ENCODE data around the gene MYO1B. TPM values are rescaled to one million over a fixed set of nuclear protein-coding genes. Genes with fewer than 3 reads are reported as not detected.

The MYO1B gene
- total RNA-seq, 1 experiment from 2014 or later, result 80.3 TPM

DNA sequence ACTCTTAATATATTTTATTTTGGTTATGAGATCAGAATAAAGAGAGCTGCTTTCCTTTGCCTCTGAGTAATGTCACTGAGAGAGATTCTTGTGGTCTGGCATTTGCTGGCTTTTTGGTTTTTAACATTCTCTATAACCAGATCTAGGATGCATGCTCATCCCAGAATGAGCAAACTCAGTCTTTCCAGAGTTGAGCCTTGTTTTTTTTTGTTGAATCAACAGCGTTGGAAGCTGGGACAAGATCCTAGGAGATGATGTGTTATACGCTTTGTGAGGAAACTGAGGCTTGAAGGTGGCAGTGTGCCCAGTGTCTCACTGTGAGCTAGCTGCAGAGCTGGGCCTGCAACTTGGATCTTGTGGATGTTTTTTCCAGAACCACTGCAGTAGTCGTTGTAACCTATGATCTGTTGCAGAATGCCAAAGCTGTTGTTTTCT, 19.5 kb downstream of the MYO1B start:
- H3K4me3 ChIP-seq (ENCODE audit: low read depth, low read length), result no peak overlapping the region
- Mint-ChIP-seq H3K4me3 (ENCODE audit: unreplicated experiment) (no peak overlapping the region), H3K36me3 (ENCODE audit: insufficient read depth, unreplicated experiment) (no peaks in the 10 kb centered on the region), H3K27me3 (ENCODE audit: insufficient read depth, unreplicated experiment) (no peaks in the 10 kb centered on the region), H3K9me3 (ENCODE audit: unreplicated experiment) (no peaks in the 10 kb centered on the region), H3K4me1 (ENCODE audit: low read depth, unreplicated experiment) (peaks cover 11% of the 10 kb centered on the region), H3K27ac (ENCODE audit: unreplicated experiment) (no peak overlapping the region)
- no peak for DNase-seq
- H3K36me3 ChIP-seq (ENCODE audit: control insufficient read depth, insufficient read depth, low read length), result no peaks in the 10 kb centered on the region
- intact Hi-C loops (cut with micrococcal nuclease; ENCODE audit: unreplicated experiment), result no loop called here
- POLR2A ChIA-PET, result no interaction called here
- H3K9me3 ChIP-seq, result no peaks in the 10 kb centered on the region
- BruUV-seq (replicated peaks), result no TSS peak
- no peaks in the 10 kb centered on the region for H3K4me1 ChIP-seq
- CTCF ChIA-PET, result no interaction called here
- TF ChIP-seq, protein P1, sequence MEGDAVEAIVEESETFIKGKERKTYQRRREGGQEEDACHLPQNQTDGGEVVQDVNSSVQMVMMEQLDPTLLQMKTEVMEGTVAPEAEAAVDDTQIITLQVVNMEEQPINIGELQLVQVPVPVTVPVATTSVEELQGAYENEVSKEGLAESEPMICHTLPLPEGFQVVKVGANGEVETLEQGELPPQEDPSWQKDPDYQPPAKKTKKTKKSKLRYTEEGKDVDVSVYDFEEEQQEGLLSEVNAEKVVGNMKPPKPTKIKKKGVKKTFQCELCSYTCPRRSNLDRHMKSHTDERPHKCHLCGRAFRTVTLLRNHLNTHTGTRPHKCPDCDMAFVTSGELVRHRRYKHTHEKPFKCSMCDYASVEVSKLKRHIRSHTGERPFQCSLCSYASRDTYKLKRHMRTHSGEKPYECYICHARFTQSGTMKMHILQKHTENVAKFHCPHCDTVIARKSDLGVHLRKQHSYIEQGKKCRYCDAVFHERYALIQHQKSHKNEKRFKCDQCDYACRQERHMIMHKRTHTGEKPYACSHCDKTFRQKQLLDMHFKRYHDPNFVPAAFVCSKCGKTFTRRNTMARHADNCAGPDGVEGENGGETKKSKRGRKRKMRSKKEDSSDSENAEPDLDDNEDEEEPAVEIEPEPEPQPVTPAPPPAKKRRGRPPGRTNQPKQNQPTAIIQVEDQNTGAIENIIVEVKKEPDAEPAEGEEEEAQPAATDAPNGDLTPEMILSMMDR (IDR thresholded peaks at IDR 0.05; ENCODE audit: insufficient read depth in 1 of 2, low read depth in 1 of 2, low read length in 1 of 2, severe bottlenecking in 1 of 2, unreplicated experiment in 1 of 2), result no peak
- no peaks in the 10 kb centered on the region for H3K27me3 ChIP-seq (replicated peaks; ENCODE audit: control insufficient read depth, insufficient read depth, low read length)

DNA sequence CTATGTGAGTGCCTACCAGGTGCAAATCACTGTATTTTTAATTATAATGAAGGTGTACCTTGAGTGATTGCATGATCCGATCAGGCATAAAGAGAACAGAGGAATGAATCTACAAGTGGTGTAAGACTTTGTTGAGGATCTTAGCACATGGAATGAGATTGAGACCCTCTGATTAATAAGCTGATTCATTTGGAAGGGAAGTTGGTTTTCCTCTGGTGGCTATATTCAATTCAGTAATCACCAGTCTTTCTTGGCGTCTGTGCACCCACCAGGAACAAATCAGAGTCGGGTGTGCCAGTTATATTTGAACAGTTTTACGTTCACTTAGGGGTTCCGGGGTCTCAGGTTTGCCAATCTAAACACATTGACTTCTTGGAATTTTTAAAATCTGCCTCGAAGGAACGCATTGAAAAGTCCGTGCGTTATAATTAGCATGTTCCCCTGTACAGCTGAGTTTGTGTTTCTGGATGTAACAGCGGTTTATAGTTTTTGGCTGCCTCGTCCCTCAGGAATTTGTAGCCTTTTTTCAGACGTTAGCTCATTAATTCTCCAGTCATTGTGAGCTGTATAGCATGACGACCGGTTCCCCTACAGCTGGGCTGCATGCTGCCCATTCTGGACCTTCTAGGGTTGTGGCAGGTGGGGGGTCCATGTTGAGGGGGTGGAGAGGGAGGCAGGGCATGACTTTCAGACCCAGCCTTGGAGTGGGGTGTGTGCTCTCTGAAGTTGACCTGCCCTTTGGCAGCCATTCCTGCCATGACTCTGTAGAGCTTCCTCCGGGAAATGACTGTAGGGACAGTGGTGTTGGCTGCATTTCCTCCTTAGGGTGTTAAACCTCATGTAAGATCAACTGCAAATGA, 20.3 kb downstream of the MYO1B start:
- no peak overlapping the region for H3K27ac Mint-ChIP-seq (ENCODE audit: unreplicated experiment)
- H3K4me1 Mint-ChIP-seq (ENCODE audit: low read depth, unreplicated experiment), result peaks cover 11% of the 10 kb centered on the region
- no TSS peak for BruUV-seq (replicated peaks)
- POLR2A ChIA-PET, result interaction anchor here (0.6 kb wide), 1 partner anchor 1306 kb away, joined by 6 read pairs; no protein-coding TSS in a partner anchor
- H3K9me3 ChIP-seq, result no peaks in the 10 kb centered on the region
- H3K9me3 Mint-ChIP-seq (ENCODE audit: unreplicated experiment), result no peaks in the 10 kb centered on the region
- H3K27me3 Mint-ChIP-seq (ENCODE audit: insufficient read depth, unreplicated experiment), result no peaks in the 10 kb centered on the region
- H3K36me3 Mint-ChIP-seq (ENCODE audit: insufficient read depth, unreplicated experiment), result no peaks in the 10 kb centered on the region
- CTCF ChIA-PET, result no interaction called here
- H3K4me3 ChIP-seq (ENCODE audit: low read depth, low read length), result no peak overlapping the region
- no peaks in the 10 kb centered on the region for H3K36me3 ChIP-seq (ENCODE audit: control insufficient read depth, insufficient read depth, low read length)
- H3K4me3 Mint-ChIP-seq (ENCODE audit: unreplicated experiment), result no peak overlapping the region
- TF ChIP-seq, protein P1 (IDR thresholded peaks at IDR 0.05; ENCODE audit: insufficient read depth in 1 of 2, low read depth in 1 of 2, low read length in 1 of 2, severe bottlenecking in 1 of 2, unreplicated experiment in 1 of 2), result no peak
- no peaks in the 10 kb centered on the region for H3K4me1 ChIP-seq
- H3K27me3 ChIP-seq (replicated peaks; ENCODE audit: control insufficient read depth, insufficient read depth, low read length), result no peaks in the 10 kb centered on the region
- intact Hi-C loops (cut with micrococcal nuclease; ENCODE audit: unreplicated experiment), result no loop called here
- DNase-seq, result no peak

DNA sequence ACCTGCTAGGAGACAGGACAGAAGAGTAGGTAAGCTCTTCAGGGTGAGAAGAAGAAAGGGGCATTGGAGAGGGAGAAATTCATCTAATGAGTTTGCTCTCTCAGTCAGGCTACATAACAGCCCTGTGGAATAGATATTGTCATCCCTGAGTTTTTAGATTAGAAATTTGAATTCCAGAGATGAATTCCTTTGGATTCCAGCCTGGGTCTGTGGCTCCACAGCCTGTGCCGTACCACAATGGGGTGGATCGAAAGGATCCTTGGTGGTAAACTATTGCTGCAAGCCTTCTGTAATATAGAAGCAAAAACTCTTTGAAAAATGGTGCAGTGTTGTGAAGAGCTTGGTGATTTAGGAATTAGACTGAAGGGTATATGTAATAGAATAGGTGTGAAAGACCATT, 21.0 kb downstream of the MYO1B start:
- DNase-seq, result no peak
- no peaks in the 10 kb centered on the region for H3K27me3 Mint-ChIP-seq (ENCODE audit: insufficient read depth, unreplicated experiment)
- H3K4me3 Mint-ChIP-seq (ENCODE audit: unreplicated experiment), result no peak overlapping the region
- H3K36me3 Mint-ChIP-seq (ENCODE audit: insufficient read depth, unreplicated experiment), result no peaks in the 10 kb centered on the region
- no peaks in the 10 kb centered on the region for H3K36me3 ChIP-seq (ENCODE audit: control insufficient read depth, insufficient read depth, low read length)
- BruUV-seq (replicated peaks), result no TSS peak
- CTCF ChIA-PET, result no interaction called here
- H3K4me3 ChIP-seq (ENCODE audit: low read depth, low read length), result no peak overlapping the region
- no peaks in the 10 kb centered on the region for H3K9me3 Mint-ChIP-seq (ENCODE audit: unreplicated experiment)
- POLR2A ChIA-PET, result no interaction called here
- H3K9me3 ChIP-seq, result no peaks in the 10 kb centered on the region
- no peaks in the 10 kb centered on the region for H3K4me1 ChIP-seq
- TF ChIP-seq, protein P1 (IDR thresholded peaks at IDR 0.05; ENCODE audit: insufficient read depth in 1 of 2, low read depth in 1 of 2, low read length in 1 of 2, severe bottlenecking in 1 of 2, unreplicated experiment in 1 of 2), result no peak
- H3K4me1 Mint-ChIP-seq (ENCODE audit: low read depth, unreplicated experiment), result peaks cover 11% of the 10 kb centered on the region
- intact Hi-C loops (cut with micrococcal nuclease; ENCODE audit: unreplicated experiment), result no loop called here
- no peak overlapping the region for H3K27ac Mint-ChIP-seq (ENCODE audit: unreplicated experiment)
- no peaks in the 10 kb centered on the region for H3K27me3 ChIP-seq (replicated peaks; ENCODE audit: control insufficient read depth, insufficient read depth, low read length)
